H54 (cell line): ENCODE results near the gene LRRC66.

Source experiments
- DNase-seq: peaks from one replicate; pipeline ENCODE4 v3.0.0; 2011; ENCODE audit warnings: low spot score, mixed read lengths; ENCODE audit not compliant: insufficient read length
- FAIRE-seq: peaks from 3 replicates; lab custom pipeline; 2011; peaks lifted over from hg19 to GRCh38; lab: Jason Lieb, UNC
- POLR2A ChIP-seq: IDR thresholded peaks from 2 replicates; pipeline ENCODE4 v1.6.1; 2011; ENCODE audit warnings: low read depth, mild to moderate bottlenecking, low read length

Gene LRRC66, protein sequence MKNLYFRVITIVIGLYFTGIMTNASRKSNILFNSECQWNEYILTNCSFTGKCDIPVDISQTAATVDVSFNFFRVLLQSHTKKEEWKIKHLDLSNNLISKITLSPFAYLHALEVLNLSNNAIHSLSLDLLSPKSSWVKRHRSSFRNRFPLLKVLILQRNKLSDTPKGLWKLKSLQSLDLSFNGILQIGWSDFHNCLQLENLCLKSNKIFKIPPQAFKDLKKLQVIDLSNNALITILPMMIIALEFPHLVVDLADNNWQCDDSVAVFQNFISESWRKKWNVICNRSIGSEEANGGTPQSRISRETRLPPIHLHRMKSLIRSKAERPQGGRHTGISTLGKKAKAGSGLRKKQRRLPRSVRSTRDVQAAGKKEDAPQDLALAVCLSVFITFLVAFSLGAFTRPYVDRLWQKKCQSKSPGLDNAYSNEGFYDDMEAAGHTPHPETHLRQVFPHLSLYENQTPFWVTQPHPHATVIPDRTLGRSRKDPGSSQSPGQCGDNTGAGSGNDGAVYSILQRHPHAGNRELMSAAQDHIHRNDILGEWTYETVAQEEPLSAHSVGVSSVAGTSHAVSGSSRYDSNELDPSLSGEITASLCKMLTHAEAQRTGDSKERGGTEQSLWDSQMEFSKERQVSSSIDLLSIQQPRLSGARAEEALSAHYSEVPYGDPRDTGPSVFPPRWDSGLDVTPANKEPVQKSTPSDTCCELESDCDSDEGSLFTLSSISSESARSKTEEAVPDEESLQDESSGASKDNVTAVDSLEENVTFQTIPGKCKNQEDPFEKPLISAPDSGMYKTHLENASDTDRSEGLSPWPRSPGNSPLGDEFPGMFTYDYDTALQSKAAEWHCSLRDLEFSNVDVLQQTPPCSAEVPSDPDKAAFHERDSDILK

DNA sequence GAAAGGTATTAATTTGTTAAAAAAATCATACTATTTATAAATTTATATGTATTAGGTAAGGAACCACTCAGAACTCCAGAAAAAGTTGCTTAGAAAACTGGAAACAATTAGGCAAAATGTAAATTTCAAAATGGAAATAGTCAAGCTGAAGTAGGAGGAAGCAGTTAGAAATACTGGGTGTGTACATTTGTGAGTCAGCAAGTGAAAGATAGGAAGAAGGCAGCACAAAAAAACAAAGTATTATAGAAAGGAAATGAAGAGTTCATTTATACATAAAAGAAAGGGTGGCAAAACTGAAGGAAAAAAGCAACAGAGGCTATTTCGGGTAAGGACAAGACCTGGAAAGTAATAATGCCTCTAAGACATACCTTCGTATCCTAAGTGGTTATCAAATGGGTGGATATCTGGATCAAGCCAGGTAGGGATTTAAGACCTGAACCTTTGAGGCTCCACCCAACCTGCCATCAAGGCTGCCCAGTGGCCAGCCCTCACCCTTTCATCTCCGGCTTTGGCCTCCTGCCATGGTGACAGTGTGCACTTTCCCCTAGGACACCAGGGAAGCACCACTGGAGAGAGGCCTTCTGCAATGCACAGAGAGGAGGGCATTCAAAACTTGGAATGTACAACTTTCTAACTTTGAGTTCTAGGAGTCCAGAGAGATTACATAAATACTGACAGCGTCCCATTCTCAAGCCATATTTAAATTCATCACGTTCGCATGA lies at the start of gene LRRC66:
LRRC66 (minus strand) TSS at position 428 of the 722 bp plus-strand sequence. CDS start 2,750 bp downstream, outside the sequence.
- DNase-seq (no peak), FAIRE-seq (no peak)
- TF ChIP-seq POLR2A: no peak

DNA sequence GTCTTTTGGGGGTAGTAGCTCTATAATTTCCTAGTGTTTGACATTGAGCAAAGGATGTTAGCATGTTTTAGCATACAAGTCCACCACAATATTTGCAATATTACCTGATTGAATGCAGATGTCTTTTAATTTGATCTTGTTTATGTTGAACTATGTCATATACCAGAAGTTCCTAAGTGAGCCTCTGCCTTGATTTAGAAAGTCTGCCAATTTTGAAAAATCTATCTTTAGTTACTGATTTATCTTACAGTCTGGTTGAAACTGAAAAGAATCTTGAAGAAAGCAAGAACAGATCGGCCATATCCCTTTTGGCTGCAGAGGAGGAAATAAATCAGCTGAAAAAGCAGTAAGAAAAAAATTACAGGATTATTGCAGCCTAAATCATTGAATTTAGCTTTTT lies 49.4 kb upstream of the LRRC66 start:
- TF ChIP-seq POLR2A: no peak
- DNase-seq: no peak
- no peak for FAIRE-seq

DNA sequence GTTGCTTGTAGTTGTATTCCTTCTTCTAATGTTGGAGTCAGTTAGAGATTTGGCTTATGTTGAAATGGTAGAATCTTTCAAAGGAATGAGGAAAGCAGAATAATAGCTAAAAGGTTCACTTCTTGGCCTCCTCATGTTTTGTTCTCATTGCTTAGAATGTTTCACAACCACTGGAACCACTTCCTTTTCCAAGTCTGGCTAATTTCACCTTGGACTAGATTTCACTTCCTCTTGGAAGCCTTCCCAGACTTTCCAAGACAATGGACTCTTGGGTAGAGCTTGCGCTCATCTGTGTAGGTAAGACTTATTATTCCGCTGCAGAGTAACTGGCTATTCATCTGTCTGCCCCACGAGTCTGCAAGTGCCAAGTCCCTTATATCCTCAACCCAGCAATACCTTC lies 39.2 kb upstream of the LRRC66 start:
- no peak for TF ChIP-seq POLR2A
- no peak for FAIRE-seq

DNA sequence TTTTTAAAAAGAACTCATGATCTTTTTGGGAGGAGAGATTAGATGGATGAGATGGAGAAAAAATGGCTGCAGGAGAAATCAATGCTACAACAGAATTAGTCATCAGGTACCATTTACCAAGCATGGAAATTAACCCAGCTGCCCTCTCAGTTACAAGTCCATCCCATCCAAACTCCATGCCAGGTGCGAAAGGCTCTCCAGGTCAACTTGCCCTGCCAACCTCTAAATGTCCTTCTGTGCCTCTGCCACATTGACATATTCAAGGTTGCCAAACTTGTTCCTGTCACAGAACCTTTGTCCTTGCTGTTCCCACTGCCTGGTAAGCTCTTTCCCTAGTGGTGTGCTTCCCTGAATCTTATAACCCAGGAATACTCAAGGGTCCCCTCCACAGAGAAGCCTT lies 38.1 kb upstream of the LRRC66 start:
- FAIRE-seq (no peak), DNase-seq (no peak)
- TF ChIP-seq POLR2A: no peak

More for the DNA sequence above, 39.2 kb upstream of the LRRC66 start:
- no peak for DNase-seq

DNA sequence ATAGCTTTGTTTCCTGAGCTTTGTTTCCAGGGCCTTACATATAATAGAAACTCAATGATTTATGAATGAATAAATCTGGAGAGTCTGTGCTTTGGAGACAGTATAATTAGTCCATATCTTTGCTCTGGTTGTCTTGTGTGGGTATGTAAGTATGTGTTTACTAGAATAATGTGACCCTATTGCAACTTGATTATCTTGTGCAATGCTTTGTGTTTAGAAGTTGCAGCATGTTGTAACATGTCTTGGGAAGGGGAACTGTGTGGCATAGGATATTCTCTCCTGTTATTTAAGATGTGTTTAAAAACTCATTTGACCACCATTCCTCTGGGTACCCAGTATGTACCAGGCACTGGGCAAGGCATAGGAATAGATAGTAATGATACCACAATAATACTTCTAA lies 37.0 kb upstream of the LRRC66 start:
- FAIRE-seq (no peak), DNase-seq (no peak)
- no peak for TF ChIP-seq POLR2A

DNA sequence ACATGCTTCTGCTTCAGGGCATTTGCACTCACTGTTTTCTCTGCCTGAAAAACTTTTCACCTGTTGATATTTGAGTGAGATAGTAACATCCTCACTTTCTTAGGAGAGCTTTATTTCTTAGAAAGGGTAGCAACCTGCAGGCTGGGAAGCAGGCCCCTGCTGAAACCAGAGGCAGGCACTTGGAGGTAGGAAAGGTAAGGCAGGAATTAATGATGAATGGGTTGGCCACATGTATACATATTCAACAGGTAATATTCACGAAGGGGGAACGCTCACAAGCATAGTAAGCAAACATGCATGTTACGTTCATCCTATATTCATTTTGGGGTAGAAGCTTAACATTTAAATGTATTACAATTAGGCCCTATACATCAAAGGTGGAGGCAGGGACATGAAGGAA lies 34.1 kb upstream of the LRRC66 start:
- TF ChIP-seq POLR2A: no peak
- DNase-seq: no peak
- FAIRE-seq: no peak

DNA sequence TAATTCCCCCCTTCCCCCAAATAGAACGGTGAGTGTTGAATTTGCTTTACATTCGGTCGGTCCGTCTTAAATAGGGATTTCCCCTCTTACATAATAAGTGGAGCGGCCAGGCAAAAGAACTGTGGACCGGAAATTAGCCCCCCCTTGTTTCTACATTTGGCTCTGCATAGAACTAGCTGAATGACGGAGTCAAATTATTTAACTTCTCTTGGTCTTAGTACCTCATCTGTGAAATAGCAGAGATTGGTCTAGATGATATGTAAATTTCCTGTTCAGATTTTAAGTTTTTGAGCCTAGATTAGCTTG lies 32.3 kb upstream of the LRRC66 start:
- no peak for TF ChIP-seq POLR2A
- FAIRE-seq: no peak
- no peak for DNase-seq

DNA sequence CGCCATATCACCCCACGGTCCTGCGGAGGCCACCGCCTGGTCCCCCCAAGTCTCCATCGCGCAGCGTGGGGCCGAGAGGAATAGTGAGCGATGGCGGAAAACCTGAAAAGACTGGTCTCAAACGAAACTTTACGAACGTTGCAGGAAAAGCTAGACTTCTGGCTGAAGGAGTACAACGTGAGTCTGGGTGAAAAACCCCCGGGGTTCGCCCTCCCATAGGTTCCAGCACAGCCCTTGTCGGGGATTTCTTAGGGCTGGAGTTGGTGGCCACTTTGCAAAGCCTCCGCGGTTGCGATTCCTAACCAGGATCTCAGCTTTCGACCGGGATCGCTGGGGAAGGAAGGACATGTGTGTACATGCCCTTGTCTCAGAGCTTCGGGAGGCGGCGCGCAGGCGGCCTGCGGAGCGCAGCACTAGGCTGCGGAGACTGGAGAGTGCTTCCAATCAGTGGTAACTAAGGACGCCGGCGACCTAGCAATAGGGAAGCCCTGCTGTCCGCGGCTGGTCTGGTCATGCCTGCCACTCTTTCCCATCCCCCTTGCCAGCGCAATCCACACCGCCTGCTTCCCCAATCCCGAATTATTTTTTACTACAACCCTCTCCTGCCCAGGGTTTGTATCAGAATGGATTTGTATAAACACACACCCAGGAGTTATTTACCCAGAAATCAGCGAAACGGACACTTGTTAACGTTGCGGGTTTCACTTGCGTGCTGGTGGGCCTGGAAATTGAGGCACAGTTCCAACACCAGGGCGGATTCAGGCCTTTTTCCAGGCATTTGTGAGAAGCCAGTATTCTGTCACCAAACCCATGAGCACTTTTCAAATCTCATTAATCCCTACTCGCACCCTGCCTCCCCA lies 31.7 kb upstream of the LRRC66 start:
- TF ChIP-seq POLR2A: no peak
- DNase-seq (no peak), FAIRE-seq (no peak)

DNA sequence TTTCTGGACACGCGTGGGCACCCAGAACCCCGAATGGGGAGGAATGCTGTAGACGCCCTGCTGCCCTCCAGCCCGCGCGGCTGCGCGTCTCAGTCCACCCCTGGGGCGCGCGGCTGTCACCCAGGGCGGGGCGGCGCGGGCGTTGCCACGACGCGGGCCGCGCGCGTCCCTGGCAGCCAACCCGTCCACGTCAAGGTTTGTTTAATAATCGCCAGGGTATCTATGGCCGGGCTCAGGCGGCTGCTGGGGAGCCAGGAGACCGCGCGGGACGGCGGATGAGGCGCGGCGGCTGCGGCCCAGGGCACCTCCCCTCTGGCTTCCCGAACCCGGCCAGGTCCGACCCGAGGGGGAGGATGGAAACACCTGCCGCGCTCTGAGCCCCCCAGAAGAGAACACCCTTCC lies 31.1 kb upstream of the LRRC66 start, which contains the start of gene SPATA18:
SPATA18 (plus strand) TSS at position 92 of the 402 bp plus-strand sequence. CDS start 401 bp downstream, outside the sequence.
- 0 out of 2 replicates have a peak, but pooled peaks have one; percentile 17 for TF ChIP-seq POLR2A
- DNase-seq (no peak), FAIRE-seq (no peak)

DNA sequence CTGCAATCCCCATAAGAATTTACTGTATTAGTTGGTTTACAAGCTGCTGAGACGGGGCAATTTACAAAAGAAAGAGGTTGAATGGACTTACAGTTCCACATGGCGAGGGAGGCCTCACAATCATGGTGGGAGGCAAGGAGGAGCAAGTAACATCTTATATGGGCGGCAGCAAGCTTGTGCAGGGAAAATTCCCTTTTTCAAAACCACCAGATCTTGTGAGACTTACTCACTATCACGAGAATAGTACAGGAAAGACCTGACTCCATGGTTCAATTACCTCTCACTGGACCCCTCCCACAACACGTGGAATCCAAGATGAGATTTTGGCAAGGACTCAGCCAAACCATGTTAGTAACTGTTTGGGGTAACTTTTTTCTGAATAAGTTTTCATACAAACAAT lies 29.1 kb upstream of the LRRC66 start:
- FAIRE-seq (no peak), DNase-seq (no peak)
- no peak for TF ChIP-seq POLR2A

DNA sequence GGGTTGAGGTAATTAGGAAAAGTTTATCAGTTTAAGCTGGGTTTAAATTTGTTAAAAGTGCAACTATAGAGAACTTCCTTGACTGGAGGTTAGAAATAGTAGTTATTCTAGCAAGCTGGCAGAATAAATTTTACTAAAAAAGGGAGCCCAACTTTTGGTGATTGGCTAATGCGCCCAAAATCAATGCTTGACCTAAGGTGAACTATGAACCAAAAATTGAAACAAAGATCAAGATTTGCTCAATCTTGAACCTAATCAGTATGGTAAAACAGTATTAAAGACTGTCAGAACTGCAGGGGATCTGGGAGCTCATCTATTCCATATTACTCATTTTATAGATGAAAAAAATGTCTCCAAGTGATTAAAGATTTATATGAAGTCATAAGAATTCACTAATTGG lies 24.9 kb upstream of the LRRC66 start:
- DNase-seq (no peak), FAIRE-seq (no peak)
- TF ChIP-seq POLR2A: no peak

DNA sequence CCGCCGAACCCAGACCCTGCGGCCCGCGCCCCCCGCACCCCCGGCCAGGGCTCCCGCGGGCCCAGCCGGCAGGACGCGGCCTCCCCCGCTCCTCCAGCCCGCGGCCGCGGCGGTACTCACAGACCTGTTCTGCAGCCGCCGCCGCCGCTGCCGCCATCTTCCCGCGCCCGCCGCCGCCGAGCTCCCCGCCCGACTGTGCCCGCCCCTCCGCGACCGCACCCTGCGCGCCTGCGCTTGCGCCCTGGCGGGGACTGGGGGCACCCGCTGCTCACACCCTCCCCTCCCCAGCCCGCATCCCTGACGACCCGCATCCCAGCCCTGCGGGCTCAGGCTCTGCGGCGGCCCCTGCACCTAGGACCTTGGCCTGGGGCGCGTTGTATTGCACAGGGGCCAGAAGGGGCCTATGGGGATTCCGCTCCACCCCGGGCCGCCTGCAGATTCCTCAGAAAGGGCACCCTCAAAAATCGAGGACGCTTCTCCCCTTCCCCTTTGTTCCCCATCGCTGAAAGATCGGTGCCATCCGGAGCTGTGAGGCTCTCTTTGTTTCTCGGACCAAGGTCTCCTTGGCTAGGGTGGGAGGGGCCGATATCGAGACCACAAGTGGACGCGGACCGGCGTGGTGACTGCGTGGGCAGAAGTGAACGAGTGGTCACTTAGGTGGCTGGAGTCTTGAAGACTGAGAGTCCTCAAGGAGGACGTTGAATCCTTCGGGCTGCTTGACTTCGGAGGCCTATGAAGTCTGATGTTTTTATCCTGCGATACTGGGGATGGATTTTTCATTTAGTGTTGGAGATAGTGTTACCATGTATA lies 18.1 kb upstream of the LRRC66 start, which contains the start of gene SGCB:
SGCB (minus strand) TSS at position 197 of the 810 bp plus-strand sequence; CDS start at position 157, 40 bp downstream.
- no peak for FAIRE-seq
- peak; percentile 50 for DNase-seq
- peak; percentile 61; the same call in 1 of the 2 replicates for TF ChIP-seq POLR2A
